ENCODE results near the gene KIF21A. TPM values are rescaled to one million over a fixed set of nuclear protein-coding genes. Genes with fewer than 3 reads are reported as not detected.

KIF21A gene
- total RNA-seq, 2 experiments from 2014 or later = 1.1 TPM; not detected in 1

- TF ChIP-seq EZH2phosphoT487 (IDR thresholded peaks at IDR 0.05; ENCODE audit: borderline replicate concordance, low read depth, low read length) = no peak
- peak; percentile 88 for TF ChIP-seq CTCF (conservative IDR thresholded peaks at IDR 0.05; ENCODE audit: low read length)
- no peaks in the 10 kb centered on the region for H3K9me3 ChIP-seq (ENCODE audit: low read length)
- intact Hi-C loops (cut with micrococcal nuclease; ENCODE audit: unreplicated experiment) = loop anchor here (5.0 to 10.0 kb wide), 2 partner anchors 351 to 1138 kb away; no protein-coding TSS in a partner anchor
- no peaks in the 10 kb centered on the region for H3K36me3 ChIP-seq (ENCODE audit: insufficient read depth, low read length)
- no peak overlapping the region for H3K27ac ChIP-seq (ENCODE audit: low read depth, low read length, poor library complexity, severe bottlenecking)
- BruUV-seq (replicated peaks) = no TSS peak
- H2AFZ ChIP-seq (ENCODE audit: low read length) = no peak overlapping the region
- CTCF ChIA-PET (ENCODE audit: unreplicated experiment) = no interaction called here
- no peak overlapping the region for H3K4me3 ChIP-seq (ENCODE audit: low read depth, low read length, poor library complexity, severe bottlenecking)
- H3K9me2 ChIP-seq (ENCODE audit: insufficient read depth, low read length) = no peaks in the 10 kb centered on the region
- H3K79me2 ChIP-seq (ENCODE audit: insufficient read depth, low read depth, low read length) = no peaks in the 10 kb centered on the region
- H4K20me1 ChIP-seq (ENCODE audit: insufficient read depth, low read length) = no peaks in the 10 kb centered on the region
- H3K4me2 ChIP-seq (ENCODE audit: low read length) = no peak overlapping the region
- H3K4me1 ChIP-seq (ENCODE audit: insufficient read depth, low read length, poor library complexity, severe bottlenecking) = no peaks in the 10 kb centered on the region
- peak; percentile 38 for DNase-seq (ENCODE audit: low spot score)
- POLR2A ChIA-PET = interaction anchor here (0.6 to 1.1 kb wide), 3 partner anchors 14 to 185 kb away, joined by 3 to 4 read pairs (median 3); no protein-coding TSS in a partner anchor
Observed at GRCh38 chr12:39272871-39273655, 169.9 kb downstream of the KIF21A start.

DNA sequence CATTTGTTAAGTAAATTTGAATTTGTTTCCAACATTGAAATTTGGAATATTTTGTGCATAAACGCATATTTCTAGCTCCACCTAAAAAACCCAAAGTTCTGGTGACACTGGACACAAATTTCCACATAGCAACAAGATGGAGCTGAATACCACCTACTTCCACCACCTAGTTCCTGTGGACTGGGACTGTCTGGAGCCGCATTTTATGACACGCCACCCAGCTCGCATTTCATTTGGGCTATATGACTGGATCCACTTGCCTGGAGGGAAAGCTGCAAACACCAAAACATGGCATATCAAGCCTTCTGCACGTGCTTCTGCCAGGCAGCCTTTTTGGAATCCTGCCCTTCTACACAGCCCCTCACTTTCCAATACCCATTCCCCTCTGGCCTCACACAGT, 173.4 kb downstream of the KIF21A start:
- Histone ChIP-seq H3K36me3 (ENCODE audit: insufficient read depth, low read length) (no peaks in the 10 kb centered on the region), H3K4me1 (ENCODE audit: insufficient read depth, low read length, poor library complexity, severe bottlenecking) (no peaks in the 10 kb centered on the region), H3K9me3 (ENCODE audit: low read length) (no peaks in the 10 kb centered on the region), H3K27ac (ENCODE audit: low read depth, low read length, poor library complexity, severe bottlenecking) (no peak overlapping the region), H3K79me2 (ENCODE audit: insufficient read depth, low read depth, low read length) (no peaks in the 10 kb centered on the region), H4K20me1 (ENCODE audit: insufficient read depth, low read length) (no peaks in the 10 kb centered on the region), H3K9me2 (ENCODE audit: insufficient read depth, low read length) (no peaks in the 10 kb centered on the region), H2AFZ (ENCODE audit: low read length) (no peak overlapping the region), H3K4me2 (ENCODE audit: low read length) (no peak overlapping the region), H3K4me3 (ENCODE audit: low read depth, low read length, poor library complexity, severe bottlenecking) (no peak overlapping the region)
- BruUV-seq (replicated peaks) = no TSS peak
- TF ChIP-seq EZH2phosphoT487 (IDR thresholded peaks at IDR 0.05; ENCODE audit: borderline replicate concordance, low read depth, low read length) = no peak
- no peak for TF ChIP-seq CTCF (conservative IDR thresholded peaks at IDR 0.05; ENCODE audit: low read length)
- DNase-seq (ENCODE audit: low spot score) = no peak
- intact Hi-C loops (cut with micrococcal nuclease; ENCODE audit: unreplicated experiment) = no loop called here
- ChIA-PET POLR2A (no interaction called here), CTCF (ENCODE audit: unreplicated experiment) (no interaction called here)

DNA sequence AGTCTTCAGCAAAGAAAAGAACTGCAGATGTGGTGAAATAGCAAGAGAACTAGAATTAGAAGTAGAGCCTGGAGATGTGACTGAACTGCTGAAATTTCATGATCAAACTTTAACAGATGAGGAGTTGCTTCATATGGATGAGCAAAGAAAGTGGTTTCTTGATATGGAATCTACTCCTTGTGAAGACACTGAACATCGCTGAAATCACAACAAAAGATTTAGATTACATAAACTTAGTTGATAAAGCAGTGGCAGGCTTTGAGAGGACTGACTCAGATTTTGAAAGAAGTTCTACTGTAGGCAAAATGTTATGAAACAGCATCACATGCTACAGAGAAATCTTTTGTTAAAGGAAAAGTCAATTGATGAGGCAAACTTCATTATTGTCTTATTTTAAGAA, 175.0 kb downstream of the KIF21A start:
- CTCF ChIA-PET (ENCODE audit: unreplicated experiment) = no interaction called here
- no peaks in the 10 kb centered on the region for H3K9me2 ChIP-seq (ENCODE audit: insufficient read depth, low read length)
- intact Hi-C loops (cut with micrococcal nuclease; ENCODE audit: unreplicated experiment) = no loop called here
- H3K4me3 ChIP-seq (ENCODE audit: low read depth, low read length, poor library complexity, severe bottlenecking) = no peak overlapping the region
- H3K4me2 ChIP-seq (ENCODE audit: low read length) = no peak overlapping the region
- no peaks in the 10 kb centered on the region for H4K20me1 ChIP-seq (ENCODE audit: insufficient read depth, low read length)
- no peak overlapping the region for H3K27ac ChIP-seq (ENCODE audit: low read depth, low read length, poor library complexity, severe bottlenecking)
- BruUV-seq (replicated peaks) = no TSS peak
- no peak for DNase-seq (ENCODE audit: low spot score)
- TF ChIP-seq CTCF (conservative IDR thresholded peaks at IDR 0.05; ENCODE audit: low read length) = no peak
- no peak for TF ChIP-seq EZH2phosphoT487 (IDR thresholded peaks at IDR 0.05; ENCODE audit: borderline replicate concordance, low read depth, low read length)
- H3K36me3 ChIP-seq (ENCODE audit: insufficient read depth, low read length) = no peaks in the 10 kb centered on the region
- H3K79me2 ChIP-seq (ENCODE audit: insufficient read depth, low read depth, low read length) = no peaks in the 10 kb centered on the region
- H3K4me1 ChIP-seq (ENCODE audit: insufficient read depth, low read length, poor library complexity, severe bottlenecking) = no peaks in the 10 kb centered on the region
- POLR2A ChIA-PET = no interaction called here
- no peaks in the 10 kb centered on the region for H3K9me3 ChIP-seq (ENCODE audit: low read length)
- H2AFZ ChIP-seq (ENCODE audit: low read length) = no peak overlapping the region

Measured in OCI-LY7 (cell line).